NCI-H82 treated with DMSO at 0.1 percent for 48 hours (cell line): Measurements from ENCODE around the gene TMA7.
"Not testable (repeated sequence)": the region's sequence is repeated elsewhere in the genome, so short reads cannot be mapped to it uniquely, and the experiment has no call there.

Source experiments
- DNase-seq: peaks from one replicate; lab custom pipeline; 2025; ENCODE audit not compliant: unreplicated experiment; lab: John Stamatoyannopoulos, UW

Gene TMA7

DNA sequence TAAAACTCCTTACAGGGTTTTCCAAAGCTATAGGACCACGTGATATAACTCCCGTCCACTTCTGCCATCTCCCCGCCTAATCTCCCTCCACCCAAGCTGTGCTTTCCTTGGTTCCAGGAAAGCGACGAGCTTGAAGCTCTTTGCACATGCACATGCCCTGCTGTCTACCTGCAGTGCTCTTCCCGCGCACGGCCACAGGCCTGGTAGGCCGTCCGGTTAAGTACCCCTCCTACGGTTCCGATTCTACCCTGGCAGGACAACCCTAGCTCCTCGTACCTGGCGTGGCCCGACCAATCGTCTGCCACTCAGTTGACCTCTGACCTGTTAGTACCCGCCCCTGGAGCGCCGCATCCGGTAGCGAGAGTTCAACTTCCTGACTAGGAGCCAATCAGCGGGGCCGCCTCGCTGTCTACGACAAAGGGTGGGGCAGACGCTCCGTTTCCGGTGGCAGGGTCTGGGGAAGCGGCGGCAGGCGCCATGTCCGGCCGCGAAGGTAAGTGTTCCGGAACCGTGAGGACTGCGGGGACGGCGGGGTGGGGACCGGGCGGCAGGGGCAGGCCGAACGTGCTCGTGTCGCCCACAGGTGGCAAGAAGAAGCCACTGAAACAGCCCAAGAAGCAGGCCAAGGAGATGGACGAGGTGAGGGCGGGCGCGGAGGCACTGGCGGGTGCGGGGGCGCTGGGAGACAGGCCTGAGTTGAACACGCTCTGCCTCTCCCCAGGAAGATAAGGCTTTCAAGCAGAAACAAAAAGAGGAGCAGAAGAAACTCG, at the start of gene TMA7, which contains the start of gene CCDC51:
TMA7 (plus strand) TSS at position 438 of the 770 bp plus-strand sequence; CDS start at position 478, 40 bp downstream.
CCDC51 (minus strand) TSS at position 300 of the 770 bp plus-strand sequence. CDS start 4,991 bp downstream, outside the sequence.
- DNase-seq, result peak; percentile 89

DNA sequence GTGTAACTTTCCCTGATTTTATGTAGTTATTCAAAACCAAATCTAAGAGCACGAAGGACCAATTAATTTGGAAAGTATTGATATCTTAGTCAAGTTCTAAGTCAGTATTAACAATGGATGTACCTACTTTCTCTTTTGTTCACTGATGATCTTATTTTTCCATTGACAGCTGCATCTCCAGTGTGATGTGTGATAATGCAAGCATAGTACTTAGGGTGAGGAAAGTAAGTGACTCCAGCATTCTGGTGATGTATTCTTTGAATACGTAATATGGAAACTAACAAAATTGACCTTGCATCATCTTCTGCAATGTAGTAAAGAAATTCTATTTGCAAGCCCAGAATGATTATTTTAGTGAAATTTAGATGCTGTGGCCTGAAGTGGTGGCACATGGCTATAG, 45.7 kb upstream of the TMA7 start:
- DNase-seq, result no peak

DNA sequence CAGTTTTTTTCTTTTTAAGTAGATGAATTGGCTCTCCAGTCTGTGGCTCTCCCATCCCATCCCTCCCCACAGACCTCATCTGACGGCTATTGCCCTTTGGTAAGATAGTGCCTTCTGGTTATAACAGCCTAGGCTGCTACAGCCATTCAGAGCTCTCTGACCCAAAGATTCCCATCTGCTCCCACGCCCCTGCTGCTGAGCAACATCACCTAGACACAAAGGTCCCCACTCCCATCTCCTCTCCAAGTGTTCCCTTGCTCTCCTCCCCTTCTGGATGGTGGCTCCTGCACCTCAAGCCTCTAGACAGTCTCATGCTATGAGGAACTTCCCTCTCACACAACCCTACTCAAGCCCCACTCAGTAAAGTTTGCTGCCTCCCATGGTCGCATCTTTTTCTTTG, 44.3 kb upstream of the TMA7 start:
- DNase-seq, result no peak

DNA sequence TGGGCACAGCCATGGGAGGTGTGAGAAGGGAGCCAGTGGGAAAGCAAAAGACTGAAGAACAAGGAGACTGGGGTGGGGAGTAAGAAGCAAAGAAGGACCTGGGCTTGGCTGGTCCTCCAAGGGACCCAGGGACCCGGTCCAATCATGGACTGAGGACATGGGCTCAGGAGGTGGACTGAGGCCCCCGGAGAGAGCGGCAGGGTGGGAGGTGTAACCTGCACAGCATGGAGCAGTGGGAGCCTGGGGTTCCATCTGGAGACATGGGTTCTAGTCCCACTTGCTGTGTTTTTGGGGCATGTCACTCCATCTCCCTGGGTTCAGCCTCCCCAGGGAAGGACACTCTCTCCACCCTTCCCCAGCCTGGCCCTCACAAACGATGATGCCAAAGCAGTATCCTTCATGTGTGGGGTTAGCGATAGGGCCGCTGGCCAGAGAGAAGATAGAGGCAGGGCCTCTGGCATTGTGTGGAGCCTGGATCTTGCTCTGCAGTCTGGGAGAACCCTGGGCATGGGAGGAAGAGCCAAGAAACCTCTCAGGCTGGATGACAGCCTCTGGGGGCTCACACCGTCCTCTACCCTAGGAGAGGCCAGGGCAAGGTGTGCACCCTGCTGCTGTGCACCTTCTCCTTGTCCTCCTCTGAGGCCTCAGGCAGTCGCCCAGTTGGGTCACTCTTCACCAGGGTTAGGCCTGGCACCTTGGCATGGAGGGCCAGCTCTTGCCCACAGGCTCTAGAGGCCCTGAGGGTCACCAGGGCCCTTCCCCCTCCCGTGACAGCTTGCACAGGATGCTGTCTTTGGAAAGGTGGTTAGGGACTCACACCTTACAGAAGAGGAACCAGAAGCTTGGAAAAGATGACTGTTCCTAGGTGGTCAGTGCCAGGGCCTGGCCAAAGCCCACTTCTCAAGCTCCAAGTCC, 42.0 kb upstream of the TMA7 start:
- no peak for DNase-seq

DNA sequence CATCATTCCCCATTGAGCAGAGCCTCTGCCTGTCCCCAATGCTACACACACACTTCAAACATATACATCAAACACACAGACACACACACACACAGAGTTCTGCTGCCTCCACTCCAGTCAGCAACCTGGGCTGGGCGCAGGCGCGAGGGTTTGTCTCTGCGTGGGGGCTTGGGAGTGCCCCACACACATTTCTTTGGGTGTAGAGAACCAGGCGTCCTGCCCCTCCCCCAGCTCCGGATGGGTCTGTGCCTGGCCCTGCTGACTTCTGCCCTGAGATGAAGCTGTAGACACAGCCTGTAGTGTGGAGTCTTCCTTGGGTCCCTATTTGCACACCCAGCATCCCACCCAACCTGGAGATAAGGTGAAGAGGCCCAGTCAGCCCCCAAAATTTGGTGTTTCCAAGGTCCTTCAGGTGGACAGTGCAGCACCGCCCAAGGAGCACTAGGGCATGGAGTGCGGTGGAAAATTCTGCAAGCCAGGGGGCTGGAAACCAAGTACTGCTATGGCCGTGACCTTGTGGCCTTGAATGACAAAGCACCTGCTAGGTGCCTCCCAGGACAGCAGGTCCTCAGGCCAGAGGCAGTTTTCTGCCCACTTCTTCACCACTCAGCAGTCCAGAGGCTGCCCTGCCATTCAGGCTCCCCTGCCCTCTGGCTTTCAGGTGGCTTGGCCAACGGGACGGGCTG, 41.2 kb upstream of the TMA7 start:
- DNase-seq, result no peak

DNA sequence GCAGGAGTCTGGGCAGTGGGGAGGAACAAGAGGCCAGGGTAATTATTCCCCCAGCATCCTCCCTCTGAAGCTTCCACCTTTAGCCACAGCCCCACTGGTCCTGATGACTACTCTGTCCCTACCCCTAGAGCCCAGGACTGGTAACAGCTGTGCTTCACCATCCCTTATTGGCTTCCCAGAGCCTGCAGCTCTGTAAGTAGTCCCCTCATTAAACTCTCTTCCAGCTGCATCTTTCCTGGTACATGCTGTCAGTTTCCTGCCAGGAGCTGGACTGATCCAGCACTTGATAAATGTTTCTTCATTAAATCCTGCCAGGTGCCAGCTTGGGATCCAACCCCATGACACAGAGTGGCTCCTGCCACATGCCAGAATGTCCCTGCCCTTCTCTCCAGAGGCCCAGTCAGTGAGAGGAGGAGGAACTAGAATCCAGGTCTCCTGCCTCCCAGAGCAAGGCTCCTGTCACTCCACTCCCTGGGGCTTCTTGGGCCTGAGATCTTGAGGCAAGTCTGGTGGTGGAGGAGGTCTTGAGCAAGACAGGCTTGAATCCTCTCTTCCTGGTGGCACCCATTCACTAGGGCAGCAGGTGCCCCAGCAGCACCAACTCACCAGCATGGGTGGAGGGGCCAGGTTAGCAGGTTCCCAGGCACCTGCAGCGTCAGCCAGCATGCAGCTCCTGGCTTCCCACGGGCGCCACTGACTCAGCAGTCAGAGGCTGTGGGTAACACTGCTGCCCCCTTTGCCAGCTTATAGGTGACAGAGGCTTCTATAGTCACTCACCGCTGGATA, 40.5 kb upstream of the TMA7 start:
- DNase-seq, result no peak

DNA sequence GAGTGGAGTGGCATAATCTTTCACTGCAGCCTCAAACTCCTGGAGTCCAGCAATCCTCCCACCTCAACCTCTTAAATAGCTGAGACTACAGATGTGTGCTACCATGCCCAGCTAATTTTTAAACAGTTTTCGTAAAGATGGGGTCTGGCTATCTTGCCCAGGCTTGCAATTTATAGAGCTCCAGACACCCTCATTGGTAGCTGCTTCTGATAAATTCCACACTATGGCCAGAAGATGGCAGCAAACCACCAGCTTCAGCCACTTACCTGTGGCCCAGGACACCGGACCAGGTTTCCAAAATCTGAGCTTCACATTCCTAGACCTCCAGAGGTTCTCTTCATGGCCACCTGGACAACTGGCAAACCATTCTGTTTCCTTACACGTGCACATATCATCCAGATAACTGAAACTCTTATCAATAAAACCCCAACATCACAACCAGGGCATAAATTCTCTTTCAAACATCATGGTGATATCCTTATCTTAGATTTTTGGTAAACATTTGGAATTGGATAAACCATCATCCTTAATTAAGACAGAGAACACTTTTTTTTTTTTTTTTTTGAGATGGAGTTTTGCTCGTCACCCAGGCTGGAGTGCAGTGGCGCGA, 39.1 kb upstream of the TMA7 start:
- DNase-seq, result no peak

DNA sequence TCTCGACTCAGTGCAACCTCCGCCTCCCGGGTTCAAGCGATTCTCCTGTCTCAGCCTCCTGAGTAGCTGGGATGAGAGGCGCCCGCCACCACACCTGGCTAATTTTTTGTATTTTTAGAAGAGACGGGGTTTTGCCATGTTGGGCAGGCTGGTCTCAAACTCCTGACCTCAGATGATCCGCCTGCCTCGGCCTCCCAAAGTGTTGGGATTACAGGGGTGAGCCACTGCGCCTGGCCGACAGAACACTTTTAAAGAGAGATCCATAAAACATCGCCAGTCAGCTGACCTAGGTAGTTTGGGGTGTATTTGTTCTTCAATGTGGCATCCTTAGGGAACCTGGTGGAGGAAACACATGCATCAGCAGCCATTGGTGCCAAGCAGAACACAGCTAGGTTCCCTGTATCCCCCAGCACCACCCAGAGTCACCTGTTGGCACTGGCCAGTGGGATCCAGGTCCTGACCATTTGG, 38.6 kb upstream of the TMA7 start:
- DNase-seq, result not testable (repeated sequence)

DNA sequence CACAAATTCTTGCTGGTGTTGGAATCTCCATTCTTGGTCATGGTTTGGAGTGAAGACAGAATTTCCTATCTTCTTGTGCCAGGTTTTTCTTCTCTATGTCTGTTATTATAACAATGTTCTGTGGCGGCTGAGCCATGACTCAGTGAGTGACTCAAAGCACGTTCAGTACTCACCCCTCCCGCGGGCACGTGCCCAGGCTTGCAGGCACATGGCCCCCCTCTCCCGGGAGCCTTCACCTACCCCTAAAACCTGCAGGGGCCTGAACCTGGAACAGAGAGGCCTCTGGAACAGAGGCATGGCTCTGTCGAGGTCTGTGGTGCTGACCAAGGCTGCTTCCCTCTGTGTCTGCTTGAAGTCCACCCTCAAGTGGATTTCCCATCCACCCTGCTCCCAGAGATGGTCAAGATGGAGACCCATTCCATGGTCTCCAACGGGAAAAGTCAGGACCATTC, 37.8 kb upstream of the TMA7 start:
- DNase-seq, result no peak

DNA sequence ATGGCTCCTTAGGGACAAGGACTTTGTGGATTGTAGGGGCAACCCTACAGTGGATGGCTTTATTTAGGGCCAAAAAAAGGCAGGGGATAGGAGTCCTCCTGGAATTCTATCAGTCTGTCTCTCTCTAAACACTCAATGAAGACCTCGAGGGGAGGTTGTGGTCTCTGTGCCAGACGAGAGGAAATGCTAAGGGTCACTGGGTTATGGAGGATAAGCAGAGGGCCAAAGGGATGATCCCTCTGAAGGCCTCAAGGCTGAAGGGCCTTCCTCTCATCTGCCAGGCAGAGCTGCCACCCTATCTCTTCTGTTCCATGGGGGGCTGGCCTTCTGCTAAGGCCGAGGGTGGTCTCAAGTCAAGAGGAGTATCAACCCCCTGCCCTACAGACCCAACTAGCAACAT, 37.1 kb upstream of the TMA7 start:
- no peak for DNase-seq

DNA sequence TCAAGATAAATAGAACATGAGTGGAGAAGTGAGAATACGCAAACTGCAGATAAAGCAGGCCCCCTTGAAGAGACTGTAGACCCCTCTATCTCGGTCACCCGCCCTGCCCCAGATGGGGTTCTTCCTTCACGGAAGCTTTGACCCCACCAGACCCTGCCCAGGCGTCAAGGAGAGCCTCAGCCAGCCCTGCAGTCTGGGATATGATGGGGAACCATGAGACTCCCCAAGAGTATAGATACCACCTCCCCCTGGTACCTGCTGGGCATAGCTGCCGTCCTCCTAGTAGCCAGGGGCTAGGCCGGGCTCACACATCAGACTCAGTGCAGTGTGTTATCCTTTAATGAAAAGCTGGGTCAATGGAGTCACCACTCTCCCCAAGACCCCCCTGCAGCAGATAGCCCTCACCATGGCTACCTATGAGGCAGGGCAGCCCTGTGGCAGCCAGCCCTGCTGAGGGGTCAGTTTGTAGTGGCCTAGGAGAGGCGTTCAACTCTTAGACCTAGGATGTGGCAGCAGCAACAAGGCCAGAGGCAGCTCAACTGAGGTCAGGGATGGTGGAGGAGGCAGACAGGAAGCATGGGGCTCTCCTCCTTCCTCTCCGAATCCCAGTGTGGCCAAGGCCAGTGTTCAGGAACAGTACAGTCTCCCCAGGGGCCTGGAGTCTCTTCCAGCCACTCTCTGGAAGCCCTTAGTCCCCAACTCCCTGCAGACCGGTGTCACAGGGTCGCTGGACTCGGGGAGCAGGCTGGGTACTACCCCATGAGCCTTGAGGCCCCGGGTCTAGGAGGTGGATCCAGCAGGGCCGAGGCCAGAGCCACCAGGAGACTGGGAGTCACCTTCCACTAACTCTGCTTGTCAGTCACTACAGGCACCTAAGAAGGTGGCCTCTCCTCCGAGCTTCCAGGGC, 36.3 kb upstream of the TMA7 start:
- DNase-seq, result no peak

DNA sequence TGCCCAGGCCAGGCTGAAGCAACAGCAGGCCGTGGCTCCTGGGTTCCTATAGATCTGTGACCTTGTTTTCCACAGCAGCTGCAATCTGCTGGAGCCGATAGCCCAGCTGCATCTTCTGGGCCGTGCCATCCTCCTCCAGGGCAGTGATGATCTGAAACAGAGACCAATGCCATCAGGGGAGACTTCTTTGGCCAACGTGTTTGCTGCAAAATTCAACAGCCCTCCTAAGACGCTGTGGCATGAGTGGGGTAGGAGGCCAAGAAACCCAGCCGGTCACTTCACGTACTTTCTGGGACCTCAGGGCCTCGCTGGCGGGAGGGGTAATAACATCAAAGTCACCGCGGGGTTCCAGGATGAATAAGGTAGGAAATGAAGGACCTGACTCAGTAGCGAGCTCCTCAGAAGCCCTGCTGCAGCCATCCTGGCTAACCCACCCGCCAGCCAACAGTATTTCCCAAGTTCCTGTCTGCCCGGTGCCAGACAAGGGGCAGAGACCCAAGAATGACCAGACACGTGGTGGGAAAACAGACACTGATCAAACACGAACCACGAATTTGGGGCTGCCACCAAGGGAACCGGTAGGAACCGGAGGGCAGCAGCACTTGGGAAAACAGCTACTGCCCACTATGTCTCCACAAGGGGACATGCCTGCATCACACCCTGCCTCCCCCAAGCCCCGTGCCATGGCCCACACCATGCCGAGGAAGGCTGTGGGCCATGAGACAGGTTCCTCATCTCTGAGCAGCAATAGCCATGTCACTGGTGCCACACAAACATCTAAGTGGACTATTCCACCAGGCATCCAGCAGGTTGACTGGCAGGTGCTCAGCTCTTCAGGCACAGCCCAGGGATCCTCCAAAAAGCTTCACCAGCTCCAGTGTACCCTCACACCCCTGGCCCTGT, 35.4 kb upstream of the TMA7 start:
- no peak for DNase-seq

DNA sequence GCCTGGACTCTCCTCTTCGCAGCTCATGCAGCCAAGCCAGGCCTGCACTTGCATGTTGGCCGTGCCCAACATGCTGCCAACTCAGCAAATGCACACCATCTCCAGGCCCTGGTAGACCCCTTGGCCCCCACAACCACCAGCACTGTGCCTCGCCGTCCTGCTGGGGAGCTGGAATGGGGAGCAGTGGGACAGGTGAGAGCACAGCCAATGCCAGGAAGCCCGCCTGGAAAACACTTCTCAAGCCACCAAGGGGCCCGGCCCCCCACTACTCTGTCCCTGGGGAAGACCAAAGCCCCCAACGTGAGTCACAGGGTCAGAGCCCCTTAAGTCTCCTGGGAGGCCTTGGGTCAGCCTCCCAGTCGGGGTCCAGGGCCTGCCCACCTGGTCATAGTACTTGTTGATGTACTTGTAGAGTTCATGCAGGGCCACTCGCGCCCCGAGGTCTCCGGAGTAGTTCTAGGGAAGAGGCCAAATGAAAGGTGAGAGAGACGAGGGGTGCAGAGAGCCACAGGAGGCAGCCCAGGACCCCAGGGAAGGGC, 34.6 kb upstream of the TMA7 start:
- DNase-seq, result no peak

DNA sequence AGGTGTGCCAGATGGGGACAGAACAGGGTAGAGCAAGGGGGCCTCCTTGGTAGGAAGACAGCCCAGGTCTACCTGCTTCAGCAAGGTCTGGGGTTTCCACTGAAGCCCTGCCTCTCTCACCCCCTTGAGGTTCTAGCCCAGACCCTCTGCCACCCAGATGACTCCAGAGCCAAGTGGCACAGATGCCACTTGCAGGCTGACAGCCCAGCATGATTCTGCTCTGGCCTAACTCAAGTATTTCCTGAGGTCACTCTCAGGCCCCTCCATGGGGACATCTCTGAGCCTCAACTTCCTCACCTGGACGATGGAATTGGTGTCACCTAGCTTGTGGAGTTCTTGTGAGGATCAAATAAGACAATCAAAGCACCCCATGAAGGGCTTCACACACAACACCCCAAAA, 34.1 kb upstream of the TMA7 start:
- no peak for DNase-seq

DNA sequence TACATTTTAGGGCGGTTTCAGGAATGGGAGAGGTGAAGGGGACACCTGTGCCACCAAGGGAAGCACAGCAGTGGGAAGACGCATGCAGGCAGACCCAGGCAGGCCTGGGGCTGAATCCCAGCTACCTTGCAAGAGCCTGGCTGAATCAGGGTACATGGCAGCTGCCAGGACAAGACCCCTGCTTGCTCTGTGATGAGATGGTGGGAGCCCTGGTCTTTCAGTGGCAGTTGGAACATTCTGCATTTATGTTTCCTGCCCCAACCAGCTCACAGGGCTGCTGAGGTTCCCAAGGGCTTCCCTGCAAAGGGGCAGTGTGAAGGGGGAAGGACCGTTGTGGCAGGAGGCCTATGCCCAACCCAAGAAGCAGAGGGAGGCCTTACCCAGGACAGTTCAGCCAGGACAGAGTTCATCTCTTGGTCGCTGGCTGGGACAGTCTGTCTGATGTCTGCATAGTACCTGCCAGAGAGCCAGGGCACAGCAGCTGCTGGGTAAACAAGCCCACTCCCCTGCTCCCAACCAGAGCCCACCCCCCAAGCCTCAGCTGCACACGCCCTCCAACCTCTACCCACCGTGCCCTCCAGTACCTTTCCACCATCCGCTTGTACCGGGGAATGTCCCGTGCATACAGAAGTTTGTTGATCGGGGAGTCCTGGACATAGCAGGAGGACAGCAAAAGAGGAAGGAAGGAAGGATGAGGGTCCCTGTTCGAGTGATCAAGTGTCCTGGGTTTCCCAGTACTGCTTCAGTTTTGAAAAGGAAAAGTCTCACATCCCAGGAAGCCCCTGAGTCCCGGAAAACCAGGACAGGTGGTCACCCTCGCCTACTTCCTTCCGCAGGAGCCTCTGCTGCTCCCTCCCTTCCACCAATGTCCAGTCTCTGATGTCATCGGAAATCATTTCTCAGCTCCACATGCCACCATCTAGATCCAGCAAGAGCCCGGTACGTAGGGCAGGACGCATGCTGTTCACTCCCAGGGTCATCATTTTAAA, 33.3 kb upstream of the TMA7 start:
- no peak for DNase-seq

DNA sequence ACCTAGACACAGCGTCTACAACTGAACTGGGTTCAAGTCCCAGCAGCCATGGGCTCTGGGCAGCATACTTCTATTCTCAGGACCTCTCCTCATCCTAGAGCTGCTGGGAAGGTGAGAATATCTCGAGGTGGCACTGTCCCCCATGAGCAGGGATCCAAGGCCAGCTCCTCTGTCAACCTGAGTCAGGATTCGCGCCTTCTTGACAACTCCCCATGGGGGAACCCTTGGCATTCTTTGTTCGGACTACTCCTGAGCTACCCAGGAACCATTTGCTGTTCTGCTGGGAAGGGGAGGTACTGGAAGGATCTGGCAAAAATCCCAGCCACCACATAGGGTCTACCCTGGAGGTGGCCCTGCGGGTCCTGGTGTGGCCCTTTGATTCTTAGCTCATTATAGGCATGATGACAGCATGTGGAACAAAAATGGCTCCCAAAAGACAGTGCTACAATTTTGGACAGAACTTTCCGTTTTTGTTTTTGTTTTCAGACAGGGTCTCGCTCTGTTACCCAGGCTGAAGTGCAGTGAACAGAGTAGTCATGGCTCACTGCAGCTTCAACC, 32.4 kb upstream of the TMA7 start:
- DNase-seq, result no peak
